ENCODE data around the gene FAM114A1.

Gene FAM114A1

GRCh38 chr4:38894322-38894982 is 26.8 kb downstream of the FAM114A1 start:
- H3K4me3 ChIP-seq (ENCODE audit: low read depth, low read length): no peak overlapping the region
- no peak for DNase-seq (ENCODE audit: low read depth, low spot score)
- no peak for TF ChIP-seq CTCF (IDR thresholded peaks at IDR 0.05; ENCODE audit: low read depth, low read length)
- in situ Hi-C loops (cut with HindIII; ENCODE audit: low sequenced_read_pairs): no loop called here

GRCh38 chr4:38896940-38897339 is 29.3 kb downstream of the FAM114A1 start:
- in situ Hi-C loops (cut with HindIII; ENCODE audit: low sequenced_read_pairs): no loop called here
- no peak for DNase-seq (ENCODE audit: low read depth, low spot score)
- no peak for TF ChIP-seq CTCF (IDR thresholded peaks at IDR 0.05; ENCODE audit: low read depth, low read length)
- H3K4me3 ChIP-seq (ENCODE audit: low read depth, low read length): no peak overlapping the region

GRCh38 chr4:38898245-38898644 is 30.6 kb downstream of the FAM114A1 start:
- no peak overlapping the region for H3K4me3 ChIP-seq (ENCODE audit: low read depth, low read length)
- DNase-seq (ENCODE audit: low read depth, low spot score): no peak
- TF ChIP-seq CTCF (IDR thresholded peaks at IDR 0.05; ENCODE audit: low read depth, low read length): no peak
- in situ Hi-C loops (cut with HindIII; ENCODE audit: low sequenced_read_pairs): no loop called here

GRCh38 chr4:38902221-38902620 is 34.6 kb downstream of the FAM114A1 start:
- no peak overlapping the region for H3K4me3 ChIP-seq (ENCODE audit: low read depth, low read length)
- in situ Hi-C loops (cut with HindIII; ENCODE audit: low sequenced_read_pairs): no loop called here
- no peak for DNase-seq (ENCODE audit: low read depth, low spot score)
- TF ChIP-seq CTCF (IDR thresholded peaks at IDR 0.05; ENCODE audit: low read depth, low read length): no peak

DNA sequence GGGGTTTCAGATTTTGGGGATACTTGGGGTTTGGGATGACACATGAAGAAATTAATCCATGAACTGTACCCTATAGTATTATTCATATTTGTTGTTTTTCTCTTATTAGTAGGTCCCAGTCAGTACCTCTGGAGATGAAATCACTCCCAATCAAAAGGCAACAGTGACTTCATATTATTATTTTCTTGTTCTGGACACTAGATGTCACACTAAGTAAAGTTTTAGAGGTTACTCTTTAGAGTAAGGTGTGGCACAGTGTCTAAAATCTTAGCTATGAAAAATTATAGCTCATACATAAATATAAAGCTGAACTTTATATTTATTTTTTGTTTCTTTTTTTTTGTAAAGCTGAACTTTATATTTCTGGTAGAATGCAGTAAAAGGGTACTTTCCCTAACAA is 35.1 kb downstream of the FAM114A1 start:
- in situ Hi-C loops (cut with HindIII; ENCODE audit: low sequenced_read_pairs): no loop called here
- no peak overlapping the region for H3K4me3 ChIP-seq (ENCODE audit: low read depth, low read length)
- TF ChIP-seq CTCF (IDR thresholded peaks at IDR 0.05; ENCODE audit: low read depth, low read length): no peak
- peak; percentile 40 for DNase-seq (ENCODE audit: low read depth, low spot score)

GRCh38 chr4:38904090-38904666 is 36.6 kb downstream of the FAM114A1 start:
- H3K4me3 ChIP-seq (ENCODE audit: low read depth, low read length): no peak overlapping the region
- in situ Hi-C loops (cut with HindIII; ENCODE audit: low sequenced_read_pairs): no loop called here
- TF ChIP-seq CTCF (IDR thresholded peaks at IDR 0.05; ENCODE audit: low read depth, low read length): no peak
- DNase-seq (ENCODE audit: low read depth, low spot score): no peak
